Immature natural killer cell (primary cell): Measurements from ENCODE around the gene SLC16A4. TPM values are rescaled to one million over a fixed set of nuclear protein-coding genes. Genes with fewer than 3 reads are reported as not detected.
"Not testable (repeated sequence)": the region's sequence is repeated elsewhere in the genome, so short reads cannot be mapped to it uniquely, and the experiment has no call there.

ENCODE experiments used
- DNase-seq, 3 donors: peaks; one replicate each; pipeline ENCODE4 v3.0.0; 2022; ENCODE audit warnings: mixed read lengths in 1 of 3
- H3K27ac Mint-ChIP-seq, 6 donors: one replicate each; pipeline ENCODE4 v1.8.0; 2020; ENCODE audit warnings: mixed read lengths in 6 of 6, mild to moderate bottlenecking in 5 of 6, inconsistent platforms in 4 of 6, moderate library complexity in 3 of 6
- H3K27me3 Mint-ChIP-seq, 3 donors: one replicate each; pipeline ENCODE4 v1.8.0; 2020 to 2021; ENCODE audit warnings: low read depth in 3 of 3, mild to moderate bottlenecking in 3 of 3, mixed read lengths in 3 of 3, moderate library complexity in 3 of 3, inconsistent platforms in 1 of 3
- H3K36me3 Mint-ChIP-seq, 3 donors: one replicate each; pipeline ENCODE4 v1.8.0; 2020; ENCODE audit warnings: mixed read lengths in 3 of 3, inconsistent platforms in 2 of 3, mild to moderate bottlenecking in 2 of 3
- H3K4me1 Mint-ChIP-seq, 2 donors: one replicate each; pipeline ENCODE4 v1.8.0; 2020; ENCODE audit warnings: inconsistent platforms in 2 of 2, mild to moderate bottlenecking in 2 of 2, mixed read lengths in 2 of 2, moderate library complexity in 1 of 2
- H3K4me3 Mint-ChIP-seq, 5 donors: one replicate each; pipeline ENCODE4 v1.8.0; 2020; ENCODE audit warnings: mild to moderate bottlenecking in 5 of 5, mixed read lengths in 5 of 5, inconsistent platforms in 3 of 5, moderate library complexity in 3 of 5
- H3K9me3 Mint-ChIP-seq, 6 donors: one replicate each; pipeline ENCODE4 v1.8.0; 2020; ENCODE audit warnings: mild to moderate bottlenecking in 6 of 6, mixed read lengths in 6 of 6, inconsistent platforms in 4 of 6, moderate library complexity in 3 of 6
- polyA plus RNA-seq, 3 donors: library from polyadenylated mRNA; unstranded; fragments of 300-500 nt; fragmentation: Illumina TruSeq; gene quantifications; one replicate each; pipeline ENCODE4 v1.2.3, GENCODE V29; 2021

SLC16A4 gene
- polyA plus RNA-seq, 3 donors from 2014 or later = 0.80 TPM; not detected in 2

DNA sequence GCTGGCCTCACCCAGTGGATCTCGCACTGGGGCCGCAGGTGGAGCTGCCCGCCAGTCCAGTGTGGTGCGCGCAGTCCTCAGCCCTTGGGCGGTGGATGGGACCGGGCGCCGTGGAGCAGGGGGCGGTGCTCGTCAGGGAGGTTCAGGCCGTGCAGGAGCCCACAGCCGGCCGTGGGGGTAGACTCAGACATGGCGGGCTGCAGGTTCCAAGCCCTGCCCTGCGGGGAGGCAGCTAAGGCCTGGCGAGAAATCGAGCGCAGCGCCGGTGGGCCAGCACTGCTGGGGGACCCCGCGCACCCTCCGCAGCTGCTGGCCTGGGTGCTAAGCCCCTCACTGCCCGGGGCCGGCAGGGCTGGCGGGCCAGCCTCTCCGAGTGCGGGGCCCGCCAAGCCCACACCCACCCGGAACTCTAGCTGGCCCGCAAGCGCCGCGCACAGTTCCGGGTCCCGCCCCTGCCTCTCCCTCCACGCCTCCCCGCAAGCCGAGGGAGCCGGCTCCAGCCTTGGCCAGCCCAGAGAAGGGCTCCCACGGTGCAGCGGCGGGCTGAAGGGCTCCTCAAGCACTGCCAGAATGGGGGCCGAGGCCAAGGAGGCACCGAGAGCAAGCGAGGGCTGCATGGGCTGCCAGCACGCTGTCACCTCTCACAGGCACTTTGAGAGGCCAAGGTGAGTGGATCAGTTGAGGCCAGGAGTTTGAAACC is 5.6 kb upstream of the SLC16A4 start:
- not testable (repeated sequence) for H3K9me3 Mint-ChIP-seq, DNase-seq, H3K27me3 Mint-ChIP-seq, H3K27ac Mint-ChIP-seq, H3K4me1 Mint-ChIP-seq, H3K4me3 Mint-ChIP-seq
- peaks cover 4 to 31% (median 20%) of the 10 kb centered on the region in 3 donors for H3K36me3 Mint-ChIP-seq

DNA sequence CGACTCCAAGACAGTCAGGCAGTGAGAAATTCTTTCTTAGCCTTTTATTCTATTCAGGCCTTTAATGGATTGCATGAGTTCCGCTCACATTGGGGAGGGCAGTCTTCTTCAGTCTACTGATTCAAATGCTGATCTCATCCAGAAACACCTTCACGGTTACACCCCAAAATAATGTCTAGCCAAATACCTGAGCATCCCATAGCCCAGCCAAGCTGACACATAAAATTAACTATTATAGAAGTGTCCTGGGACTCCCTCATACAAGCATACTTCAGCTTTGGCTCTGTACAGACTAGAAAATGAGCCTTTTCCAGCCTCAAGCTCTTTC is 3.6 kb upstream of the SLC16A4 start:
- H3K27me3 Mint-ChIP-seq = peaks cover 0 to 4% (median 1%) of the 10 kb centered on the region in 3 donors
- no peak overlapping the region for H3K27ac Mint-ChIP-seq
- no peaks in the 10 kb centered on the region for H3K4me1 Mint-ChIP-seq
- DNase-seq = no peak
- H3K9me3 Mint-ChIP-seq = no peaks in the 10 kb centered on the region
- H3K36me3 Mint-ChIP-seq = peaks cover 4 to 21% (median 20%) of the 10 kb centered on the region in 3 donors
- H3K4me3 Mint-ChIP-seq = no peak overlapping the region

GRCh38 chr1:110393691-110394492 is 3.1 kb upstream of the SLC16A4 start:
- Mint-ChIP-seq H3K27me3 (peaks cover 0 to 4% (median 1%) of the 10 kb centered on the region in 3 donors), H3K4me1 (no peaks in the 10 kb centered on the region), H3K4me3 (no peak overlapping the region), H3K27ac (no peak overlapping the region), H3K36me3 (peaks cover 4 to 21% (median 20%) of the 10 kb centered on the region in 3 donors), H3K9me3 (no peaks in the 10 kb centered on the region)
- no peak for DNase-seq

GRCh38 chr1:110393286-110393685 is 2.5 kb upstream of the SLC16A4 start:
- Mint-ChIP-seq H3K27me3 (peaks cover 0 to 4% (median 1%) of the 10 kb centered on the region in 3 donors), H3K36me3 (peaks cover 4 to 19% (median 19%) of the 10 kb centered on the region in 3 donors), H3K4me3 (no peak overlapping the region), H3K9me3 (no peaks in the 10 kb centered on the region), H3K27ac (no peak overlapping the region), H3K4me1 (no peaks in the 10 kb centered on the region)
- DNase-seq = no peak

DNA sequence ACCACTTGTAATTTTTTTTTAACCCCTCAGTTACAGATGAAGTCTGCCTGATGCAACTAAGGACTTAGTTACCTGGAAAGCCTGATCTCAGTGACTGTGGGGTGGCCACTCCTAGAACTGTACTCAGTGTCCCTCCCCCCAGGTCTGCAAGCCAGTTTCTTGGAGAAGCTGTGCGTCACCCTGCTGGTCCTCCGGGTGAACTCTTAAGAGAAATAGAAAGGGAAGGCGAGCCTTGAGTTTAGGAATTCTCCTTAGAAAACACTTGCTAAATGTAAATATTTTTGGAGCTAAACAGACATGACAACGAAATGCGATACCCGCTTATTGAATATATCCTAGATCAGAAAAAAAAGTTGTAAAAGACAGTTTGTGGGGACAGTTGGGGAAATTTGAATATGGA is 730 bp downstream of the SLC16A4 start:
- H3K9me3 Mint-ChIP-seq = no peaks in the 10 kb centered on the region
- H3K36me3 Mint-ChIP-seq = peaks cover 4 to 10% (median 9%) of the 10 kb centered on the region in 3 donors
- DNase-seq = no peak
- no peak overlapping the region for H3K4me3 Mint-ChIP-seq
- H3K27me3 Mint-ChIP-seq = peaks cover 0 to 4% (median 1%) of the 10 kb centered on the region in 3 donors
- no peak overlapping the region for H3K27ac Mint-ChIP-seq
- H3K4me1 Mint-ChIP-seq = peaks cover 4 to 5% of the 10 kb centered on the region in 2 donors

DNA sequence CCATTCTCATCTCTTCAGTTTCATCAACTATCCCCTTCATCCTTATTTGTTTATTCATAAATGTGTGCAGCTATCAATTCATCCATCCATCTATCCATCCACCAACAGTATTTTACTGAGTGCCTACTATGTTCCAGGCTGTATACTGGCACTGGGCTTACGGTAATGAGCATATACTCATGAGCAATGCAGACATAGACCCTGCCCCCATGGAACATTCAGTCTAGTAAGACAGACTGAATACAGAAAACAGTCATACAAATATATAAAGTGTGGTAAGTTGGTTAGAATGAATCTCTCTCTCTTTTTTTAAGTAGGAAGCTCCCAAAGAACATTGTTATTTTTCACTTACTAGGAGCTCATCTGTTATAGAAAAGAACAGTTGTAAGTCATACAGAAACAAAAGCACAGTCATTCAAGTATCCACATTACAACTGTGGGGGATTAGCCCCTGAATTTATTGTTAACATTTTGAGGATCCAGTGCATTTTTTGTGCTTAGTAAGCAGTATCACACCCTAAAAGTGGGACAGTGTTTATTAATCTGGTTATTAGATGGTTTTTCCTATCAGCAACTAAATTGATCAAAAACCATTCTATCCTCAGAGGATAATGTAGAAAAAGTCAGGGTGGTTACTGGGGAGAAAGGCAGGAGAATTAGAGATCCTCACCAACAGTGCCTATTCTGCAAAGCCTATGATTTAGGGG is 3.6 kb downstream of the SLC16A4 start:
- Mint-ChIP-seq H3K27ac (peak overlapping the region in 1 of 6 donors; percentile 72), H3K4me3 (no peak overlapping the region)

GRCh38 chr1:110385369-110385768 is 5.5 kb downstream of the SLC16A4 start:
- Mint-ChIP-seq H3K36me3 (no peaks in the 10 kb centered on the region), H3K4me1 (peaks cover 25 to 28% of the 10 kb centered on the region in 2 donors), H3K9me3 (no peaks in the 10 kb centered on the region), H3K27me3 (peaks cover 0 to 4% (median 2%) of the 10 kb centered on the region in 3 donors), H3K27ac (peak overlapping the region in 2 of 6 donors; percentile 16 to 38), H3K4me3 (no peak overlapping the region)
- DNase-seq = no peak

More for the DNA sequence above, 3.6 kb downstream of the SLC16A4 start:
- peaks cover 25 to 28% of the 10 kb centered on the region in 2 donors for H3K4me1 Mint-ChIP-seq
- peaks cover 1 to 2% (median 2%) of the 10 kb centered on the region in 3 donors for H3K27me3 Mint-ChIP-seq
- H3K9me3 Mint-ChIP-seq = no peaks in the 10 kb centered on the region
- no peaks in the 10 kb centered on the region for H3K36me3 Mint-ChIP-seq
- no peak for DNase-seq

DNA sequence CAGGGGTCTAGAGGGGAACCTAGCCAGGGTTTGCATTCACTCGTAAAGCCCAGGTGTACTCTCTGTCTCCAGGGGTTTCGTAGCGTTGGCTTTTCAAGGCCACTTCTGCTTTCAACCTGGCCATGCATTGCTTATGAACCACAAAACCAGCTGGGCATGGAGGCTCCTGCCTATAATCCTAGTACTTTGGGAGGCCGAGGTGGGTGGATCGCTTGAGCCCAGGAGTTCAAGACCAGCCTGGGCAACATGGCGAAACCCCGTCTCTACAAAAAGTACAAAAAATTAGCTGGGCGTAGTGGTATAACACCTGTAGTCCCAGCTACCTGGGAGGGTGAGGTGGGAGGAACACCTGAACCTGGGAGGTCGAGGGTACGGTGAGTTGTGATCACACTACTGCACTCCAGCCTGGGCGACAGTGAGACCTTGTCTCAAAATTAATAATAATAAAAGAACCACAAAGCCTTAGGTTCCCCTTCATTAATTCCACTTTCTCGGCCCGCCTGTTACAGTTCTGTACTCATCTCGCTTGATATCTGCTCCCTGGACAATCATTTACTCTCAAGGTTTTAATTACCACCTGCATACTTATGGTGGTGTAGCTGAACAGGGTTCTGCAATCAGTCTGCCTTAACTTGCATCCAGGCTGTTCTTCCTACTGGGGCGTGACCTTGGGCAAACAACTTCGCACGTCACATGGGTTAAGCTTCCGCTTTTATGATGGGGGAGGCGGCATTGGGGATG is 6.1 kb downstream of the SLC16A4 start:
- peaks cover 0 to 4% (median 2%) of the 10 kb centered on the region in 3 donors for H3K27me3 Mint-ChIP-seq
- no peak for DNase-seq
- H3K9me3 Mint-ChIP-seq = no peaks in the 10 kb centered on the region
- peak overlapping the region in 5 of 6 donors; percentile 32 to 92 (median 89) for H3K27ac Mint-ChIP-seq
- peaks cover 25 to 28% of the 10 kb centered on the region in 2 donors for H3K4me1 Mint-ChIP-seq
- peak overlapping the region in 2 of 5 donors; percentile 19 to 88 for H3K4me3 Mint-ChIP-seq
- no peaks in the 10 kb centered on the region for H3K36me3 Mint-ChIP-seq

GRCh38 chr1:110383251-110383990 is 7.4 kb downstream of the SLC16A4 start:
- Mint-ChIP-seq H3K4me1 (peaks cover 25 to 28% of the 10 kb centered on the region in 2 donors), H3K27ac (peak overlapping the region; percentile 86 to 93 (median 92)), H3K36me3 (peaks cover 0 to 5% (median 0%) of the 10 kb centered on the region in 3 donors), H3K4me3 (peak overlapping the region; percentile 53 to 88 (median 62)), H3K27me3 (peaks cover 0 to 4% (median 2%) of the 10 kb centered on the region in 3 donors), H3K9me3 (no peaks in the 10 kb centered on the region)
- peak; percentile 9 to 29 (median 18) for DNase-seq

DNA sequence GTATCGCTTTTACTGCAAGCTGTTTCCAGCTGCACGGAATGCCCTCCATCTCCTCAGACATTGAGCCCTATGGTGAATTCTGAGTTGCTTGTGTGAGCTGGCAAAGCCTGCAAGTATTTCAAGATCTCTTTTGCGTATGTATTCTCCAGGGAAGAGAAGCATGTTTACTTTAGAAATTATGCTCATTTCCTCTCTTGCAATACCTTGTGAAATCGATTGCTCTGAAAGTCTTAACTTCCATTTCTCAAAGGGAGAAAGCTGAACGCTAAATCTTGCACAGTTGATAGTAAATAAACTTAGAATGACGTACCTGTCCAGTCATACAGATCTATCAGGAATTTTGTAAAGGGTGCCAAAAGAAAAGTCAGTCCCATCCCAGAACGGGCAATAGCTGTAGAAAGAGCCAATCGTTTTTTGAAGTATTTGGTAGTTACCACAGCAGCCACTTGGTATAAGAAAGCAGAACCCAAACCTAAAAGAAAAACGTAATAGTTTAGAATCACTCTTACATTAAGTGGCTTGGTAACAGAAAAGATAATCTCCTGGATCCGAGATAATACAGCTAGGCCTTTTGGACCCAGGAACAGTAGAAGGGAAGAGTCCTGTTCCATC is 10.0 kb downstream of the SLC16A4 start:
- H3K27me3 Mint-ChIP-seq = peaks cover 0 to 4% (median 2%) of the 10 kb centered on the region in 3 donors
- peaks cover 5 to 8% (median 6%) of the 10 kb centered on the region in 3 donors for H3K36me3 Mint-ChIP-seq
- no peaks in the 10 kb centered on the region for H3K9me3 Mint-ChIP-seq
- H3K27ac Mint-ChIP-seq = no peak overlapping the region
- no peak for DNase-seq
- H3K4me3 Mint-ChIP-seq = no peak overlapping the region
- H3K4me1 Mint-ChIP-seq = peaks cover 25 to 28% of the 10 kb centered on the region in 2 donors

GRCh38 chr1:110375490-110375889 is 15.3 kb downstream of the SLC16A4 start:
- Mint-ChIP-seq H3K36me3 (peaks cover 5 to 11% (median 9%) of the 10 kb centered on the region in 3 donors), H3K4me1 (peaks cover 0 to 11% of the 10 kb centered on the region in 2 donors), H3K4me3 (no peak overlapping the region), H3K27ac (no peak overlapping the region), H3K9me3 (no peaks in the 10 kb centered on the region), H3K27me3 (no peaks in the 10 kb centered on the region)
- no peak for DNase-seq

DNA sequence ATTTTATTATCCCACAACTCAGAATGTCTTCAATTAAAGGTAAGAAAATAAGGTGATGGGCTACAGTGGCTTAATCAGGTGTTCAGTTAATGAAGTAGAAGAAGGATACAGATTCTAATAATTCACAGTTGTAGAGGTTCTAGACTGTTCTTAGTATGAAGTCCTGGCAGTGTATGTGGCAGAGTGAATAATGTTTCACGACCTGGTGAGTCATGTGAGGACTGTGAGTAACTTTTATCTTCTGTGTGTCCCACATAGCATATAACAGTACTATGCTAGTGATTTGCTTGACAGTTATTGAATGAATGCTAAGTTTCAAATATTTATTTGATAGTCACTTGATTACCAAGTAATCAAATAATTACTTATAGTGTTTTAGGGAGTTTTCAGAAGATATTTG is 20.0 kb downstream of the SLC16A4 start:
- peaks cover 0 to 15% of the 10 kb centered on the region in 2 donors for H3K4me1 Mint-ChIP-seq
- no peak for DNase-seq
- H3K27me3 Mint-ChIP-seq = no peaks in the 10 kb centered on the region
- peaks cover 0 to 3% (median 3%) of the 10 kb centered on the region in 3 donors for H3K36me3 Mint-ChIP-seq
- no peaks in the 10 kb centered on the region for H3K9me3 Mint-ChIP-seq
- no peak overlapping the region for H3K4me3 Mint-ChIP-seq
- H3K27ac Mint-ChIP-seq = peak overlapping the region in 1 of 6 donors; percentile 4
